ENCODE results near the gene STUB1.
A peak's percentile ranks its signal among the peaks of the same experiment; 100 is the strongest.

STUB1 gene

GRCh38 chr16:679814-680624, at the start of gene STUB1:
Gene STUB1, plus strand, starts transcription at chr16:680410. Its CDS starts 116 bp downstream, at chr16:680526.
- peak within 1 kb of the TSS; percentile 94 for H3K27ac ChIP-seq
- TF ChIP-seq ZFX (IDR thresholded peaks at IDR 0.05) (peak; percentile 73; the same call in 1 of the 2 replicates), CTCF (conservative IDR thresholded peaks at IDR 0.05) (no peak)

- no peak for TF ChIP-seq CTCF (conservative IDR thresholded peaks at IDR 0.05)
- TF ChIP-seq ZFX (IDR thresholded peaks at IDR 0.05): no peak
- H3K27ac ChIP-seq: no peak within 1 kb of the TSS
These were observed 49.3 kb upstream of the STUB1 start, which contains the start of gene WFIKKN1 for GRCh38 chr16:630815-631405. Gene WFIKKN1, plus strand, starts transcription at chr16:630985. Its CDS starts 269 bp downstream, at chr16:631254.

GRCh38 chr16:631808-632358, 48.3 kb upstream of the STUB1 start:
- no peak for TF ChIP-seq ZFX (IDR thresholded peaks at IDR 0.05)
- no peak for TF ChIP-seq CTCF (conservative IDR thresholded peaks at IDR 0.05)
- H3K27ac ChIP-seq: no peak overlapping the region

- TF ChIP-seq ZFX (IDR thresholded peaks at IDR 0.05) (no peak), CTCF (conservative IDR thresholded peaks at IDR 0.05) (no peak)
- H3K27ac ChIP-seq: no peak overlapping the region
These were observed 47.5 kb upstream of the STUB1 start for GRCh38 chr16:632486-633335.

GRCh38 chr16:633336-634050, 46.7 kb upstream of the STUB1 start:
- TF ChIP-seq CTCF (conservative IDR thresholded peaks at IDR 0.05) (no peak), ZFX (IDR thresholded peaks at IDR 0.05) (no peak)
- no peak overlapping the region for H3K27ac ChIP-seq

GRCh38 chr16:634051-634670, 46.0 kb upstream of the STUB1 start:
- no peak overlapping the region for H3K27ac ChIP-seq
- TF ChIP-seq CTCF (conservative IDR thresholded peaks at IDR 0.05): no peak
- no peak for TF ChIP-seq ZFX (IDR thresholded peaks at IDR 0.05)

All from C4-2B (cell line).